Fibroblast of lung (primary cell): ENCODE data around the gene GPC6. TPM values are rescaled to one million over a fixed set of nuclear protein-coding genes. Genes with fewer than 3 reads are reported as not detected.

Experiments
- DNase-seq, 2 donors: peaks; one replicate each; pipeline versions ENCODE4 v3.0.0 to v3.0.0-alpha.2; 2010; ENCODE audit warnings: low read depth in 2 of 2
- H2AFZ ChIP-seq: 2 replicates; pipeline ENCODE4 v1.5.1; 2012; ENCODE audit warnings: low read length, control low read depth, inconsistent platforms
- H3K27ac ChIP-seq: 2 replicates; pipeline ENCODE4 v1.5.1; 2011; ENCODE audit warnings: low read length, control low read depth; ENCODE audit not compliant: insufficient read depth
- H3K27me3 ChIP-seq: 2 replicates; pipeline ENCODE4 v1.5.1; 2011; ENCODE audit warnings: mild to moderate bottlenecking, low read length; ENCODE audit not compliant: control insufficient read depth, insufficient read depth
- H3K36me3 ChIP-seq: 2 replicates; pipeline ENCODE4 v1.5.1; 2011; ENCODE audit warnings: low read length; ENCODE audit not compliant: control insufficient read depth, insufficient read depth
- H3K4me1 ChIP-seq: 2 replicates; pipeline ENCODE4 v1.5.1; 2011; ENCODE audit warnings: low read length; ENCODE audit not compliant: control insufficient read depth, insufficient read depth; ENCODE audit errors: extremely low read depth
- H3K4me2 ChIP-seq: 2 replicates; pipeline ENCODE4 v1.5.1; 2011; ENCODE audit warnings: low read length, control low read depth; ENCODE audit not compliant: insufficient read depth; ENCODE audit errors: extremely low read depth
- H3K4me3 ChIP-seq, 4 experiments: fragments of 200-600 bp in 1 of 4; sonication (generic) in 1 of 4; replicated peaks in 1 of 4; 2 replicates each; pipeline ENCODE4 v1.5.1; 2011 to 2016; ENCODE audit warnings: low read length in 4 of 4, low read depth in 3 of 4, mild to moderate bottlenecking in 3 of 4, control low read depth in 2 of 4, inconsistent platforms in 1 of 4, mixed read lengths in 1 of 4; ENCODE audit not compliant: insufficient read depth in 1 of 4; ENCODE audit errors: control extremely low read depth in 1 of 4
- H3K79me2 ChIP-seq: 2 replicates; pipeline ENCODE4 v1.5.1; 2012; ENCODE audit warnings: mild to moderate bottlenecking, low read length, inconsistent platforms; ENCODE audit not compliant: control insufficient read depth, insufficient read depth
- H3K9ac ChIP-seq: 2 replicates; pipeline ENCODE4 v1.5.1; 2011; ENCODE audit warnings: mild to moderate bottlenecking, low read length, control low read depth; ENCODE audit not compliant: insufficient read depth
- H3K9me3 ChIP-seq: 2 replicates; pipeline ENCODE4 v1.5.1; 2012; ENCODE audit warnings: low read depth, low read length; ENCODE audit not compliant: control insufficient read depth, insufficient read depth
- H4K20me1 ChIP-seq: 2 replicates; pipeline ENCODE4 v1.5.1; 2011; ENCODE audit warnings: low read length; ENCODE audit not compliant: control insufficient read depth, insufficient read depth; ENCODE audit errors: extremely low read depth
- CTCF ChIP-seq, 2 donors: IDR thresholded peaks in 1 of 2; conservative IDR thresholded peaks in 1 of 2; 1 replicate in 1 of 2; 2 replicates in 1 of 2; pipeline ENCODE4 v1.5.1; 2011 to 2012; ENCODE audit warnings: low read length in 2 of 2, control low read depth in 1 of 2, inconsistent platforms in 1 of 2, low read depth in 1 of 2, mild to moderate bottlenecking in 1 of 2
- EZH2 ChIP-seq: IDR thresholded peaks from 2 replicates; pipeline ENCODE4 v1.5.1; 2012; ENCODE audit warnings: low read length, control low read depth, mild to moderate bottlenecking; ENCODE audit errors: missing control alignments
- polyA plus RNA-seq, 2 donors: library from polyadenylated mRNA; depleted of rRNA in 1 of 2; stranded (reverse) in 1 of 2; unstranded in 1 of 2; fragments of >200 nt; gene quantifications; 2 replicates each; pipeline ENCODE4 v1.2.1, GENCODE V29; 2011 to 2012; ENCODE audit warnings: missing spikeins in 1 of 2
- total RNA-seq: library from RNA; depleted of rRNA; stranded (reverse); fragments of >200 nt; gene quantifications from 2 replicates; pipeline ENCODE4 v1.2.1, GENCODE V29; 2014

GPC6 gene
- total and polyA plus RNA-seq, 2 donors (not counting 1 experiment from before 2014, with no cell fraction given): 11.2 to 33.7 TPM

GRCh38 chr13:93235258-93236015, 8.8 kb downstream of the GPC6 start:
- H3K27ac ChIP-seq: no peak overlapping the region
- H3K4me3 ChIP-seq: no peak overlapping the region
- TF ChIP-seq CTCF (conservative IDR thresholded peaks at IDR 0.05 in 1 of 2, IDR thresholded peaks at IDR 0.05 in 1 of 2; ENCODE audit: low read depth in 1 of 2, low read length in 2 of 2): no peak
- no peak for TF ChIP-seq EZH2
- H3K27me3 ChIP-seq: no peaks in the 10 kb centered on the region
- no peak overlapping the region for H3K4me2 ChIP-seq
- H4K20me1 ChIP-seq: no peaks in the 10 kb centered on the region
- no peaks in the 10 kb centered on the region for H3K36me3 ChIP-seq
- no peak overlapping the region for H2AFZ ChIP-seq
- H3K79me2 ChIP-seq: no peaks in the 10 kb centered on the region
- H3K4me1 ChIP-seq: no peaks in the 10 kb centered on the region
- no peak overlapping the region for H3K9ac ChIP-seq
- DNase-seq: peak in 1 of 2 donors; percentile 83
- no peaks in the 10 kb centered on the region for H3K9me3 ChIP-seq

GRCh38 chr13:93238711-93239110, 12.1 kb downstream of the GPC6 start:
- H3K79me2 ChIP-seq: no peaks in the 10 kb centered on the region
- no peak overlapping the region for H3K4me3 ChIP-seq
- no peaks in the 10 kb centered on the region for H3K36me3 ChIP-seq
- TF ChIP-seq EZH2 (no peak), CTCF (conservative IDR thresholded peaks at IDR 0.05 in 1 of 2, IDR thresholded peaks at IDR 0.05 in 1 of 2; ENCODE audit: low read depth in 1 of 2, low read length in 2 of 2) (no peak)
- no peaks in the 10 kb centered on the region for H3K4me1 ChIP-seq
- no peaks in the 10 kb centered on the region for H4K20me1 ChIP-seq
- H2AFZ ChIP-seq: no peak overlapping the region
- H3K4me2 ChIP-seq: no peak overlapping the region
- DNase-seq: no peak
- H3K27me3 ChIP-seq: no peaks in the 10 kb centered on the region
- no peaks in the 10 kb centered on the region for H3K9me3 ChIP-seq
- no peak overlapping the region for H3K27ac ChIP-seq
- no peak overlapping the region for H3K9ac ChIP-seq

GRCh38 chr13:93243375-93244063, 16.9 kb downstream of the GPC6 start:
- no peaks in the 10 kb centered on the region for H4K20me1 ChIP-seq
- no peak overlapping the region for H2AFZ ChIP-seq
- H3K4me2 ChIP-seq: no peak overlapping the region
- peak overlapping the region in 1 of 4 experiments; percentile 49 for H3K4me3 ChIP-seq
- DNase-seq: no peak
- H3K9me3 ChIP-seq: no peaks in the 10 kb centered on the region
- no peaks in the 10 kb centered on the region for H3K27me3 ChIP-seq
- H3K4me1 ChIP-seq: no peaks in the 10 kb centered on the region
- H3K79me2 ChIP-seq: peaks cover 3% of the 10 kb centered on the region
- peak overlapping the region; percentile 45 for H3K27ac ChIP-seq
- H3K36me3 ChIP-seq: no peaks in the 10 kb centered on the region
- TF ChIP-seq CTCF (conservative IDR thresholded peaks at IDR 0.05 in 1 of 2, IDR thresholded peaks at IDR 0.05 in 1 of 2; ENCODE audit: low read depth in 1 of 2, low read length in 2 of 2) (no peak), EZH2 (no peak)
- H3K9ac ChIP-seq: no peak overlapping the region
